A549 treated with CpdA at 1 μM for 4 hours (cell line): ENCODE results near the gene PSG1. TPM values are rescaled to one million over a fixed set of nuclear protein-coding genes. Genes with fewer than 3 reads are reported as not detected.

ENCODE experiments used
- total RNA-seq: library from RNA; stranded (reverse); fragments of 200-300 nt; extraction: Qiagen RNA extraction; gene quantifications from 5 replicates; pipeline ENCODE4 v1.2.3, GENCODE V29; 2022; ENCODE audit warnings: low read depth

The PSG1 gene
- 0.20 to 0.39 TPM (median 0.24 TPM) in 5 replicates for total RNA-seq

DNA sequence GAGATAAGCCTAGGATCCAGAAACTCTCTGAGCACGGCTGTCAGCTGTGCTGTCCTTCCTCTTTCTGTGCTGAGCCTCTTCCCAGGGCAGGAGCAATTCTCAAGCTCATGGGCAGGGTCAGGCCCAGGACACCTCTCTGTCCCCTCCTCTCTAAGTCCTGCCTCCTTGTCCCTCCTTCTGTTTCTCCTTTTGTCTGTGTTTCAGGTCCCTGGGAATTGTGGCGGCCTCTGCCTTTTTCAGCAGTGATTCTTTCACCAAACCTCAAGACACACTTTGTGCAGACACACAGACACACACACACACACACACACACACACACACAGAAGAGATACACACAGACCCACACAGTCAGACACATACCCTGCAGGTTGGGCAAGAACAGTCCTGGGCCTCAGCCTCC lies at the start of gene PSG1:
PSG1 (minus strand) TSS at position 101 of the 400 bp plus-strand sequence. CDS start 132 bp downstream, outside the sequence.

DNA sequence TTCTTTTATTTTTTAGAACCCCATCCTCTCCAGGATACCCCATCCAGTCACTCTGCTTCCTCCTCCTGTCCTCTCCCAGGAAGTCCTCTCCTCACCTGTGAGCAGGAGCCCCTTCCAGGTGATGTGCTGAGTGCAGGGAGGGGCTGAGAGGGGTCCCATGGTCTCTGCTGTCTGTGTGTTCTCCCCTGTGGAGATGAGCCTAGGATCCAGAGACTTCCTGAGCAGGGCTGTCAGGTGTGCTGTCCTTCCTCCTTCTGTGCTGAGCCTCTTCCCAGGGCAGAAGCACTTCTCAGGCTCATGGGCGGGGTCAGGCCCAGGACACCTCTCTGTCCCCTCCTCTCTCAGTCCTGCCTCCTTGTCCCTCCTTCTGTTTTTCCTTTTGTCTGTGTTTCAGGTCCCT lies 38.1 kb upstream of the PSG1 start, which contains the start of gene PSG6:
PSG6 (minus strand) TSS at position 261 of the 400 bp plus-strand sequence; CDS start at position 159, 102 bp downstream.

Other genes with a start within 250 kb of the PSG1 start
- 0.10 to 0.17 TPM (median 0.17 TPM) in 3 of 5 replicates, not detected in the others for gene PSG3, start 139.2 kb downstream of the PSG1 start, total RNA-seq
- gene PSG8, start 114.0 kb downstream of the PSG1 start, total RNA-seq: 0.09 to 0.24 TPM (median 0.17 TPM) in 5 replicates
- not detected in 5 replicates for gene PSG6, start 38.2 kb upstream of the PSG1 start, total RNA-seq
- gene PSG7, start 57.5 kb upstream of the PSG1 start, total RNA-seq: 0.08 to 0.13 TPM (median 0.08 TPM) in 3 of 5 replicates, not detected in the others
- gene PSG11, start 146.8 kb upstream of the PSG1 start, total RNA-seq: not detected in 5 replicates
- gene PSG2, start 203.0 kb upstream of the PSG1 start, total RNA-seq: not detected in 5 replicates